ENCODE measurements around the gene FBXW2. TPM values are rescaled to one million over a fixed set of nuclear protein-coding genes. Genes with fewer than 3 reads are reported as not detected.

FBXW2 gene
- total RNA-seq, 4 donors from 2014 or later, result 23.3 to 52.1 (median 40.0) TPM

DNA sequence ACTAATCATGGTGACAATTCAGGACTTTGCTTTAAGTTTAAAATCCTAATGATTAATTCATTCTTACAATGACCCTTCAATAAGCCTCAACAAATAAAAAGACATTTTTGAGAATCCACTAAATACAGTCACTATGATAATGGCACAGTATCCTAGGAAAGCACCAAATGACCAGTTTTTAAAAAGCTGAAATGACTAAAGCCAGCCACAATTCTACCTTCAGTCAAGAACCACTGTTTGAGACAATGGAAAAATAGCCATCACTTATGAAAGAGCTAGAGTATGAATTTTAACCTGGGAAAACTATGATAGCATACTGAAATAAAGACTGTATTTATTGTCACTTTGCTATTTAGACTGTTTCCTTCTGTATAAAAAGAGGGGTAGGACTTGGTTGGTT lies 14.0 kb downstream of the FBXW2 start:
- DNase-seq, result no peak
- intact Hi-C loops (cut with DNase I; ENCODE audit: low total_unique reads) (no loop called here), in situ Hi-C loops (cut with MboI; ENCODE audit: low pct_ligation_motif_present in 1 of 4, low pct_unique_long_range_greater_than_20kb in 1 of 4, low sequenced_read_pairs in 3 of 4) (no loop called here)
- no peaks in the 10 kb centered on the region for H3K9me3 ChIP-seq
- peaks cover 0 to 28% (median 13%) of the 10 kb centered on the region in 4 donors for H3K36me3 ChIP-seq
- TF ChIP-seq EP300 (IDR thresholded peaks at IDR 0.05; ENCODE audit: low read depth), result no peak
- TF ChIP-seq POLR2A (IDR thresholded peaks at IDR 0.05), result no peak
- TF ChIP-seq POLR2AphosphoS5 (IDR thresholded peaks at IDR 0.05), result no peak
- TF ChIP-seq, protein P1, sequence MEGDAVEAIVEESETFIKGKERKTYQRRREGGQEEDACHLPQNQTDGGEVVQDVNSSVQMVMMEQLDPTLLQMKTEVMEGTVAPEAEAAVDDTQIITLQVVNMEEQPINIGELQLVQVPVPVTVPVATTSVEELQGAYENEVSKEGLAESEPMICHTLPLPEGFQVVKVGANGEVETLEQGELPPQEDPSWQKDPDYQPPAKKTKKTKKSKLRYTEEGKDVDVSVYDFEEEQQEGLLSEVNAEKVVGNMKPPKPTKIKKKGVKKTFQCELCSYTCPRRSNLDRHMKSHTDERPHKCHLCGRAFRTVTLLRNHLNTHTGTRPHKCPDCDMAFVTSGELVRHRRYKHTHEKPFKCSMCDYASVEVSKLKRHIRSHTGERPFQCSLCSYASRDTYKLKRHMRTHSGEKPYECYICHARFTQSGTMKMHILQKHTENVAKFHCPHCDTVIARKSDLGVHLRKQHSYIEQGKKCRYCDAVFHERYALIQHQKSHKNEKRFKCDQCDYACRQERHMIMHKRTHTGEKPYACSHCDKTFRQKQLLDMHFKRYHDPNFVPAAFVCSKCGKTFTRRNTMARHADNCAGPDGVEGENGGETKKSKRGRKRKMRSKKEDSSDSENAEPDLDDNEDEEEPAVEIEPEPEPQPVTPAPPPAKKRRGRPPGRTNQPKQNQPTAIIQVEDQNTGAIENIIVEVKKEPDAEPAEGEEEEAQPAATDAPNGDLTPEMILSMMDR (IDR thresholded peaks at IDR 0.05), result no peak
- H3K4me1 ChIP-seq, result peaks cover 0 to 6% (median 0%) of the 10 kb centered on the region in 4 donors
- H3K27me3 ChIP-seq, result no peaks in the 10 kb centered on the region
- no peak overlapping the region for H3K4me3 ChIP-seq
- H3K27ac ChIP-seq, result no peak overlapping the region

DNA sequence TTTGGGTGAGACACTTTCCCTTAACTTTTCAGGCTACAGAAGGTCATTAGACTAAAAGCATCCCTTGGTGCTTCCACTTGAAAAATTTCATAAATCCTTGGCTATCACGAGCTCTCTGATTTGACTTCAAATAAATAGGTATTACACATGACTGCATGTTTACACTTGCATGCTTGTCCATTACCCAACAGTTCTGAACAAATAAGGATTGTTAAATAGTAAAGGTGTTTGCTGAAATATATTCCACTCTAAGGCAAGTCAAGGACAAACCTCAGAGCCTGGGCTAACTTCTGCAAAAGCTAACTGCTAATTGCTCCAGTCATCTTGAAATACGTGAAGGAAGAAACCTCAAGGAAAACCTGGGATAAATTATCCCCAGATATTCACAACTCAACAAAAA lies 14.5 kb downstream of the FBXW2 start:
- H3K27me3 ChIP-seq, result no peaks in the 10 kb centered on the region
- peaks cover 0 to 28% (median 13%) of the 10 kb centered on the region in 4 donors for H3K36me3 ChIP-seq
- in situ Hi-C loops (cut with MboI; ENCODE audit: low pct_ligation_motif_present in 1 of 4, low pct_unique_long_range_greater_than_20kb in 1 of 4, low sequenced_read_pairs in 3 of 4), result no loop called here
- no peak overlapping the region for H3K4me3 ChIP-seq
- intact Hi-C loops (cut with DNase I; ENCODE audit: low total_unique reads), result no loop called here
- no peak overlapping the region for H3K27ac ChIP-seq
- H3K4me1 ChIP-seq, result peaks cover 0 to 6% (median 0%) of the 10 kb centered on the region in 4 donors
- no peak for DNase-seq
- 82 to 92% methylated on average over 2 of the region's 2 CpGs for WGBS, 2 donors (ENCODE audit: low coverage in 1 of 2)
- TF ChIP-seq POLR2A (IDR thresholded peaks at IDR 0.05) (no peak), EP300 (IDR thresholded peaks at IDR 0.05; ENCODE audit: low read depth) (no peak), POLR2AphosphoS5 (IDR thresholded peaks at IDR 0.05) (no peak)
- TF ChIP-seq, protein P1 (IDR thresholded peaks at IDR 0.05), result no peak
- H3K9me3 ChIP-seq, result no peaks in the 10 kb centered on the region

DNA sequence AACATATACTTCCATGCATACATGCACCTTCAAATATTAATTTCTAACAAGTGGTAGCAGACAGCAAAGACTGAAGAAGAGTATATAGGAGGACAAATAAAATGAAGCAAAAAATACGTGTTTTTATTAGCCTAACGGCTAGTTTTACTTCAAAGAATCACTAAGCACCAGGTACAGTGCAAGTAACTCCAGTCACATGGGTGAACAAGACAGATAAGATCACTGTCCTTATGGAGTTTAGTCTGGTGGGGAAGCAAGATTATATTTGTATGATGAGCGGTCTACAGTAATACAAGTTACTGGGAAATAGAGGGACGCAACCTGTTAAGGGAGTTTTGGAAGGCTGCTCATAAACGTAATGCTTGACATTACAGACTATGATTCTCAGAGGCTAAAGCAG lies 16.0 kb downstream of the FBXW2 start:
- TF ChIP-seq, protein P1 (IDR thresholded peaks at IDR 0.05), result no peak
- 90 to 96% methylated on average over 4 to 5 of the region's 5 CpGs for WGBS, 2 donors (ENCODE audit: low coverage in 1 of 2)
- peaks cover 0 to 6% (median 0%) of the 10 kb centered on the region in 4 donors for H3K4me1 ChIP-seq
- intact Hi-C loops (cut with DNase I; ENCODE audit: low total_unique reads) (no loop called here), in situ Hi-C loops (cut with MboI; ENCODE audit: low pct_ligation_motif_present in 1 of 4, low pct_unique_long_range_greater_than_20kb in 1 of 4, low sequenced_read_pairs in 3 of 4) (no loop called here)
- no peak for DNase-seq
- no peak overlapping the region for H3K4me3 ChIP-seq
- no peaks in the 10 kb centered on the region for H3K27me3 ChIP-seq
- peaks cover 0 to 28% (median 13%) of the 10 kb centered on the region in 4 donors for H3K36me3 ChIP-seq
- no peak overlapping the region for H3K27ac ChIP-seq
- no peaks in the 10 kb centered on the region for H3K9me3 ChIP-seq

DNA sequence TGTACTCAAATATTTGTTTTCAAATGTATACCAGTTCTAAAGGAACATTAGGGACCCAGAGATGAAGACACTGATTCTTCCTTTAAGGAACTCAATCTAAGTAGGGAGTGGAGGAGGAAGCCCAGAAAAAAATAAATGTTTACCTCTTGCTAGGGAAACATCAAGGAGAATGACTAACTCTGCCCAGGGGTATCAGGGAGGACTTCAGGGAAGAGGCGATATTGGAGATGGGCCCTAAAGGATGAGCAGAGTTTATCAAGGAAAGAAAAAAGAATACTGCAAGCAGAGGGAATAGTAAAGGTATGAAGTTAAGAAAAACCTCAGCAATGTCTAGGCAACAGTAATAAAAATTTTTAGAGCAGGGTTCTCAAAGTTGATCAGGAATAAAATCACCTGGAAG lies 16.4 kb downstream of the FBXW2 start:
- Histone ChIP-seq H3K9me3 (no peaks in the 10 kb centered on the region), H3K4me3 (no peak overlapping the region), H3K36me3 (peaks cover 0 to 31% (median 13%) of the 10 kb centered on the region in 4 donors), H3K27ac (no peak overlapping the region), H3K27me3 (no peaks in the 10 kb centered on the region), H3K4me1 (peaks cover 0 to 6% (median 0%) of the 10 kb centered on the region in 4 donors)
- TF ChIP-seq POLR2A (IDR thresholded peaks at IDR 0.05) (no peak), EP300 (IDR thresholded peaks at IDR 0.05; ENCODE audit: low read depth) (no peak), POLR2AphosphoS5 (IDR thresholded peaks at IDR 0.05) (no peak)
- TF ChIP-seq, protein P1 (IDR thresholded peaks at IDR 0.05), result no peak
- WGBS, 2 donors (ENCODE audit: low coverage in 1 of 2), result 91 to 100% methylated on average over 1 of the region's 1 CpG
- DNase-seq, result no peak
- intact Hi-C loops (cut with DNase I; ENCODE audit: low total_unique reads), result no loop called here
- in situ Hi-C loops (cut with MboI; ENCODE audit: low pct_ligation_motif_present in 1 of 4, low pct_unique_long_range_greater_than_20kb in 1 of 4, low sequenced_read_pairs in 3 of 4), result no loop called here

All from transverse colon (tissue), 4 donors.